Breast epithelium (tissue), 3 donors: ENCODE measurements around the gene ARHGAP10.

Experiments
- CTCF ChIP-seq, 3 donors: fragments of 450-650 bp; IDR thresholded peaks; one replicate each; pipeline ENCODE4 v1.5.1; 2016 to 2017; ENCODE audit warnings: antibody characterized with exemption in 3 of 3, mild to moderate bottlenecking in 3 of 3, moderate library complexity in 3 of 3
- POLR2A ChIP-seq: fragments of 450-650 bp; IDR thresholded peaks from one replicate; pipeline ENCODE4 v1.6.1; 2016; ENCODE audit warnings: antibody characterized with exemption, mild to moderate bottlenecking, moderate library complexity
- POLR2AphosphoS5 ChIP-seq, 3 donors: sonication (generic); formaldehyde crosslinking; IDR thresholded peaks; one replicate each; pipeline ENCODE4 v1.6.1; 2017; ENCODE audit warnings: antibody characterized with exemption in 3 of 3

DNA sequence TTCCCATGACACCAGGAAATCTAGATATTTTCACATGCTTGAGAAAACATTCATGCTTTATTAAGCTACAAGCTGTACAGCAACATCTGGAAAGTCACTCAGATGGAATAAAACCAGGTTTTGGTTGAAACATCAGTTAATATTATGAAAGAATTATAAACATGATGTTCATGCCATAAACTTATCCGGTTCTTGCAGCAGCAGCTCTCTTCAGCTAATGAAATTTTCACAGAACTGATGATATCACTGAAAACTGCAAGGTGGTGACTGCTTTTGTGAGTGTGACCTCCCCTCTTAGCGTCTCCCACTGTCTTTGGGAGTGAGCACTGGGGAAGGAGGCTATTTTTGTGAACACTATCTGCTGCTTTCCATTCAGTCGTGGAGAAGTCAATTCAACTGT, 56.9 kb downstream of the ARHGAP10 start:
- no peak for TF ChIP-seq CTCF (IDR thresholded peaks at IDR 0.05)
- TF ChIP-seq POLR2AphosphoS5 (IDR thresholded peaks at IDR 0.05), result no peak
- TF ChIP-seq POLR2A, result no peak
